HEK293 (cell line): ENCODE measurements around the gene TRPM2.

ENCODE experiments used
- CTCF ChIA-PET: fragments of 350-600 bp; formaldehyde crosslinking; extraction: SDS; loops from one replicate; lab custom pipeline; 2021; ENCODE audit warnings: antibody characterized with exemption; lab: Yijun Ruan, JAX
- POLR2A ChIA-PET: fragments of 300-600 bp; formaldehyde crosslinking; extraction: SDS; loops from one replicate; lab custom pipeline; 2020; ENCODE audit warnings: antibody characterized with exemption, inconsistent platforms; lab: Yijun Ruan, JAX
- H3K27ac ChIP-seq: fragments of 200-500 bp; sonication (Bioruptor generic); 2 replicates; pipeline ENCODE4 v1.5.1; 2014; ENCODE audit warnings: low read depth, low read length, control low read depth, inconsistent platforms; ENCODE audit errors: extremely low read depth
- H3K36me3 ChIP-seq, 2 experiments: fragments of 200-500 bp in 1 of 2; sonication (Bioruptor generic) in 1 of 2; 1 replicate in 1 of 2; 2 replicates in 1 of 2; pipeline ENCODE4 v1.5.1; 2014 to 2017; ENCODE audit warnings: inconsistent platforms in 2 of 2, low read length in 2 of 2; ENCODE audit not compliant: control insufficient read depth in 2 of 2, insufficient read depth in 1 of 2
- H3K4me1 ChIP-seq: fragments of 200-500 bp; sonication (Bioruptor generic); 2 replicates; pipeline ENCODE4 v1.5.1; 2014; ENCODE audit warnings: mild to moderate bottlenecking, low read length, inconsistent platforms; ENCODE audit not compliant: control insufficient read depth, insufficient read depth
- H3K4me3 ChIP-seq: 2 replicates; pipeline ENCODE4 v1.5.1; 2011; ENCODE audit warnings: low read depth, mild to moderate bottlenecking, control low read depth, low read length, moderate library complexity
- H3K9me3 ChIP-seq: fragments of 200-500 bp; sonication (Bioruptor generic); 2 replicates; pipeline ENCODE4 v1.5.1; 2014; ENCODE audit warnings: low read depth, low read length, inconsistent platforms; ENCODE audit not compliant: control insufficient read depth, insufficient read depth
- GLI4 ChIP-seq: fragments of 450-650 bp; formaldehyde crosslinking; IDR thresholded peaks from 2 replicates; pipeline ENCODE4 v1.5.1; 2016; ENCODE audit warnings: missing biosample characterization, missing genetic modification characterization
- KLF8 ChIP-seq: fragments of 450-650 bp; formaldehyde crosslinking; IDR thresholded peaks from 2 replicates; pipeline ENCODE4 v1.5.1; 2016; ENCODE audit warnings: missing biosample characterization, missing genetic modification characterization
- ZEB2 ChIP-seq: fragments of 450-650 bp; formaldehyde crosslinking; IDR thresholded peaks from 2 replicates; pipeline ENCODE4 v1.5.1; 2016; ENCODE audit warnings: missing biosample characterization, missing genetic modification characterization
- ZFP3 ChIP-seq: fragments of 450-650 bp; formaldehyde crosslinking; IDR thresholded peaks from 2 replicates; pipeline ENCODE4 v1.5.1; 2016; ENCODE audit warnings: low read depth, missing biosample characterization, missing genetic modification characterization
- ZNF16 ChIP-seq: fragments of 450-650 bp; formaldehyde crosslinking; IDR thresholded peaks from 2 replicates; pipeline ENCODE4 v1.5.1; 2016; ENCODE audit warnings: low read depth, missing biosample characterization, missing genetic modification characterization
- ZNF266 ChIP-seq: fragments of 450-650 bp; formaldehyde crosslinking; IDR thresholded peaks from 2 replicates; pipeline ENCODE4 v1.5.1; 2016; ENCODE audit warnings: missing biosample characterization, missing genetic modification characterization, low read depth
- ZNF341 ChIP-seq: fragments of 450-650 bp; formaldehyde crosslinking; IDR thresholded peaks from 2 replicates; pipeline ENCODE4; 2016; ENCODE audit warnings: low read depth, missing biosample characterization, missing genetic modification characterization
- ZNF391 ChIP-seq: fragments of 450-650 bp; formaldehyde crosslinking; IDR thresholded peaks from 2 replicates; pipeline ENCODE4 v1.5.1; 2016; ENCODE audit warnings: low read depth, missing biosample characterization, missing genetic modification characterization, borderline replicate concordance
- ZNF394 ChIP-seq: fragments of 450-650 bp; formaldehyde crosslinking; IDR thresholded peaks from 2 replicates; pipeline ENCODE4 v1.5.1; 2016; ENCODE audit warnings: missing biosample characterization, missing genetic modification characterization, mild to moderate bottlenecking, moderate library complexity, borderline replicate concordance
- ZNF629 ChIP-seq: fragments of 450-650 bp; formaldehyde crosslinking; IDR thresholded peaks from 2 replicates; pipeline ENCODE4 v1.5.1; 2017; ENCODE audit warnings: missing biosample characterization, missing genetic modification characterization
- ZNF677 ChIP-seq: fragments of 450-650 bp; IDR thresholded peaks from 2 replicates; pipeline ENCODE4 v1.5.0; 2018; ENCODE audit warnings: missing biosample characterization, mild to moderate bottlenecking, missing genetic modification characterization, moderate library complexity
- ZNF747 ChIP-seq: fragments of 450-650 bp; formaldehyde crosslinking; IDR thresholded peaks from 2 replicates; pipeline ENCODE4 v1.5.1; 2016; ENCODE audit warnings: missing biosample characterization, missing genetic modification characterization
- TF ChIP-seq, protein P1 (sequence below): fragments of 450-650 bp; formaldehyde crosslinking; conservative IDR thresholded peaks from 2 replicates; pipeline ENCODE4 v1.5.1; 2016; ENCODE audit warnings: low read depth, missing biosample characterization, missing genetic modification characterization
- TF ChIP-seq, protein P2 (sequence below): fragments of 450-650 bp; formaldehyde crosslinking; IDR thresholded peaks from 2 replicates; pipeline ENCODE4 v1.5.1; 2016; ENCODE audit warnings: missing biosample characterization, missing genetic modification characterization
- TF ChIP-seq, protein P3 (sequence below): fragments of 450-650 bp; formaldehyde crosslinking; IDR thresholded peaks from 2 replicates; pipeline ENCODE4; 2016; ENCODE audit warnings: missing biosample characterization, missing genetic modification characterization

Gene TRPM2

DNA sequence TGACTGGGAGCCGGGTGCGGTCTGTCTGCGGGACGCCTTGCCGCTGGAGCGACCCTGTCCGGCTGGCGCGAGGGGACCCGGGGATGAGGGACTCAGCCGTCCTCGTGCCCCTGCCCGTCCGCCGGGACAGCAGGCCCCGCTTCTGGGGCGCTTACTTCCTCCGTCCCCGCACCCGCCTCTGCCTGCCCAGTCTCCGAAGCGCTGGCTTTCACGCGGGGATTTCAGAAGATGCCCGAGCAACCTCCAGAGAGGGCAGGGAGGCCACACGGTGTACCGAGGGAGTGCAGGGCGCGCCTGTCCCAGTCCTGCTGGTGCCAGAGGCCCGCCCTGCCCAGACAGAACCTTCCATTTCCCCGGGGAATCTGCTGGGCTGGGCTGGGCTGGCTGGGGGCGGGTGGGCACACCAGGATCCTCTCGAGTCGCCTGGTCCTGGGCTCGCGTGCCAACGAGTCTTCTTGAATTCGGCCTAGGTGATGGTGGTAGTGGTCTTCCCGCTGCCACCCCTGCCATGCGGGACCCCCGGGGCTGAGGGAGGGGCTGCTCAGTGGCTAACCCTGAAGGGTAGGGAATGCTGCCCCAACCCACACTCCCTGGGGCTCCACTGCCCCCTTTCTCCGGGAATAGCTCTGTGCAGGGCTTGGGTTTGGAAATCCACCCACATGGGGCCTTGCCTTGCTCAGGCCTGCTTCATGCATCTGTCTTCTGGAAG is 2.5 kb upstream of the TRPM2 start (continued):
- TF ChIP-seq, protein P1, sequence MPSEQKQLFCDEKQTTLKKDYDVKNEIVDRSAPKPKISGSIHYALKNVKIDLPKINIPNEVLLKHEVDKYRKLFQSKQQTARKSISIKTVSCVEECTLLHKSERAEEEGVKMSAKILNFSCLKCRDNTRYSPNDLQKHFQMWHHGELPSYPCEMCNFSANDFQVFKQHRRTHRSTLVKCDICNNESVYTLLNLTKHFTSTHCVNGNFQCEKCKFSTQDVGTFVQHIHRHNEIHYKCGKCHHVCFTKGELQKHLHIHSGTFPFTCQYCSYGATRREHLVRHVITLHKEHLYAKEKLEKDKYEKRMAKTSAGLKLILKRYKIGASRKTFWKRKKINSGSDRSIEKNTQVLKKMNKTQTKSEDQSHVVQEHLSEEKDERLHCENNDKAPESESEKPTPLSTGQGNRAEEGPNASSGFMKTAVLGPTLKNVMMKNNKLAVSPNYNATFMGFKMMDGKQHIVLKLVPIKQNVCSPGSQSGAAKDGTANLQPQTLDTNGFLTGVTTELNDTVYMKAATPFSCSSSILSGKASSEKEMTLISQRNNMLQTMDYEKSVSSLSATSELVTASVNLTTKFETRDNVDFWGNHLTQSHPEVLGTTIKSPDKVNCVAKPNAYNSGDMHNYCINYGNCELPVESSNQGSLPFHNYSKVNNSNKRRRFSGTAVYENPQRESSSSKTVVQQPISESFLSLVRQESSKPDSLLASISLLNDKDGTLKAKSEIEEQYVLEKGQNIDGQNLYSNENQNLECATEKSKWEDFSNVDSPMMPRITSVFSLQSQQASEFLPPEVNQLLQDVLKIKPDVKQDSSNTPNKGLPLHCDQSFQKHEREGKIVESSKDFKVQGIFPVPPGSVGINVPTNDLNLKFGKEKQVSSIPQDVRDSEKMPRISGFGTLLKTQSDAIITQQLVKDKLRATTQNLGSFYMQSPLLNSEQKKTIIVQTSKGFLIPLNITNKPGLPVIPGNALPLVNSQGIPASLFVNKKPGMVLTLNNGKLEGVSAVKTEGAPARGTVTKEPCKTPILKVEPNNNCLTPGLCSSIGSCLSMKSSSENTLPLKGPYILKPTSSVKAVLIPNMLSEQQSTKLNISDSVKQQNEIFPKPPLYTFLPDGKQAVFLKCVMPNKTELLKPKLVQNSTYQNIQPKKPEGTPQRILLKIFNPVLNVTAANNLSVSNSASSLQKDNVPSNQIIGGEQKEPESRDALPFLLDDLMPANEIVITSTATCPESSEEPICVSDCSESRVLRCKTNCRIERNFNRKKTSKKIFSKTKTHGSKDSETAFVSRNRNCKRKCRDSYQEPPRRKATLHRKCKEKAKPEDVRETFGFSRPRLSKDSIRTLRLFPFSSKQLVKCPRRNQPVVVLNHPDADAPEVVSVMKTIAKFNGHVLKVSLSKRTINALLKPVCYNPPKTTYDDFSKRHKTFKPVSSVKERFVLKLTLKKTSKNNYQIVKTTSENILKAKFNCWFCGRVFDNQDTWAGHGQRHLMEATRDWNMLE (tag by site-specific recombination) = no peak
- no peak for TF ChIP-seq ZNF341 (tag by site-specific recombination)
- TF ChIP-seq, protein P2, sequence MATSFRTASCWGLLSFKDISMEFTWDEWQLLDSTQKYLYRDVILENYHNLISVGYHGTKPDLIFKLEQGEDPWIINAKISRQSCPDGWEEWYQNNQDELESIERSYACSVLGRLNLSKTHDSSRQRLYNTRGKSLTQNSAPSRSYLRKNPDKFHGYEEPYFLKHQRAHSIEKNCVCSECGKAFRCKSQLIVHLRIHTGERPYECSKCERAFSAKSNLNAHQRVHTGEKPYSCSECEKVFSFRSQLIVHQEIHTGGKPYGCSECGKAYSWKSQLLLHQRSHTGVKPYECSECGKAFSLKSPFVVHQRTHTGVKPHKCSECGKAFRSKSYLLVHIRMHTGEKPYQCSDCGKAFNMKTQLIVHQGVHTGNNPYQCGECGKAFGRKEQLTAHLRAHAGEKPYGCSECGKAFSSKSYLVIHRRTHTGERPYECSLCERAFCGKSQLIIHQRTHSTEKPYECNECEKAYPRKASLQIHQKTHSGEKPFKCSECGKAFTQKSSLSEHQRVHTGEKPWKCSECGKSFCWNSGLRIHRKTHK = no peak
- no peak for TF ChIP-seq ZNF16 (tag by site-specific recombination)
- TF ChIP-seq, protein P3, sequence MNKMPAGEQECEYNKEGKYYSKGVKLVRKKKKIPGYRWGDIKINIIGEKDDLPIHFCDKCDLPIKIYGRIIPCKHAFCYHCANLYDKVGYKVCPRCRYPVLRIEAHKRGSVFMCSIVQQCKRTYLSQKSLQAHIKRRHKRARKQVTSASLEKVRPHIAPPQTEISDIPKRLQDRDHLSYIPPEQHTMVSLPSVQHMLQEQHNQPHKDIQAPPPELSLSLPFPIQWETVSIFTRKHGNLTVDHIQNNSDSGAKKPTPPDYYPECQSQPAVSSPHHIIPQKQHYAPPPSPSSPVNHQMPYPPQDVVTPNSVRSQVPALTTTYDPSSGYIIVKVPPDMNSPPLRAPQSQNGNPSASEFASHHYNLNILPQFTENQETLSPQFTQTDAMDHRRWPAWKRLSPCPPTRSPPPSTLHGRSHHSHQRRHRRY = no peak
- TF ChIP-seq ZNF747 (tag by site-specific recombination) = no peak
- no peak for TF ChIP-seq ZNF391 (tag by site-specific recombination)
- no peak for TF ChIP-seq ZNF677 (tag by site-specific recombination)
- no peak for TF ChIP-seq GLI4 (tag by site-specific recombination)
- TF ChIP-seq ZNF394 (tag by site-specific recombination) = no peak
- no peak for TF ChIP-seq ZFP3
- TF ChIP-seq, all 188 proteins: peak for 0

DNA sequence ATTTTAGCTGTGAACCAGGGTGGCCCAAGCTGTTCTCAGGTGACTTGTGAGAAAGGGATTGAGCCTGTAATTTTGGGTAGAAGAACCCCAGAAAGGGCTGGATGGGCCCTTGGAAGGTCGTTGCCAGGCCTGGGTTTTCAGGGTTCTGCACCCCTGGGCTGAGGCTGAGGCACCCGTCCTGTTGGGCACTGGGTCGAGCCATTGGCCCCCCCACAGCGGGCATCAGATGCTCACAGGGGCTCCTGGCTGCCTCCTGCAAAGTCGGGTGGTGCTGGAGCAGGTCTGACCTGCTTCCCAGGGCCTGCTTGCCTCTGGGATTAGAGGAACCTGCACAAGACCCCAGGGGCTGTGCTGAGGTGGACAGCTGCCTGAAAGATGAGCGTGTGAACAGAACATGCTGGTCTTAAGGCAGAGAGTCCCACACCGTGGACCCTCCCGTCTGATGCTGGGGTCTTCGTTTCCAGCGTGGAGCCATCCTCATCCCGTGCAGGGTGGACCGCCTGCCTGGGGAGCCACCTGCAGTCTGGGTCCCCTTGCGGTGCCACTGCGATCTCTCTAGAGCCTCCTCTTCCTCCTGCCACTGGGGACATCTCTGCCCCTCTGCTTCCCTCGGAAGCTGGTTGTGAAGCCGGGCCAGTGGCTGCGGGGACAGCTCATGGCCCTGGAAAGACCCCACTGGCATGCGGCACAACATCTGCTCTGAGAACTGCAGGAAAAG is 1.7 kb upstream of the TRPM2 start:
- POLR2A ChIA-PET = interaction anchor here (0.6 kb wide), 1 partner anchor 10 kb away, joined by 3 read pairs; no protein-coding TSS in a partner anchor
- TF ChIP-seq ZNF266 (tag by site-specific recombination) (no peak), ZEB2 (tag by site-specific recombination) (no peak), KLF8 (tag by site-specific recombination) (no peak), ZNF629 (no peak)
- Histone ChIP-seq H3K36me3 (no peaks in the 10 kb centered on the region), H3K4me3 (no peak overlapping the region), H3K4me1 (no peaks in the 10 kb centered on the region), H3K9me3 (no peaks in the 10 kb centered on the region), H3K27ac (no peak overlapping the region)
- CTCF ChIA-PET = interaction anchor here (1.1 kb wide), 1 partner anchor 9 kb away, joined by 6 read pairs; no protein-coding TSS in a partner anchor
